AG09319 (cell line): ENCODE results near the gene SRD5A1.

Source experiments
- DNase-seq: peaks from one replicate; pipeline ENCODE4 v3.0.0-alpha.2; 2010; ENCODE audit warnings: low read depth; ENCODE audit errors: extremely low read depth
- TF ChIP-seq, protein P1 (sequence below): IDR thresholded peaks from 2 replicates; pipeline ENCODE4 v1.5.1; 2011; ENCODE audit warnings: low read depth, mild to moderate bottlenecking, inconsistent platforms, low read length, moderate library complexity

The SRD5A1 gene

GRCh38 chr5:6674886-6675285 lies 41.6 kb downstream of the SRD5A1 start:
- DNase-seq, result no peak
- TF ChIP-seq, protein P1, sequence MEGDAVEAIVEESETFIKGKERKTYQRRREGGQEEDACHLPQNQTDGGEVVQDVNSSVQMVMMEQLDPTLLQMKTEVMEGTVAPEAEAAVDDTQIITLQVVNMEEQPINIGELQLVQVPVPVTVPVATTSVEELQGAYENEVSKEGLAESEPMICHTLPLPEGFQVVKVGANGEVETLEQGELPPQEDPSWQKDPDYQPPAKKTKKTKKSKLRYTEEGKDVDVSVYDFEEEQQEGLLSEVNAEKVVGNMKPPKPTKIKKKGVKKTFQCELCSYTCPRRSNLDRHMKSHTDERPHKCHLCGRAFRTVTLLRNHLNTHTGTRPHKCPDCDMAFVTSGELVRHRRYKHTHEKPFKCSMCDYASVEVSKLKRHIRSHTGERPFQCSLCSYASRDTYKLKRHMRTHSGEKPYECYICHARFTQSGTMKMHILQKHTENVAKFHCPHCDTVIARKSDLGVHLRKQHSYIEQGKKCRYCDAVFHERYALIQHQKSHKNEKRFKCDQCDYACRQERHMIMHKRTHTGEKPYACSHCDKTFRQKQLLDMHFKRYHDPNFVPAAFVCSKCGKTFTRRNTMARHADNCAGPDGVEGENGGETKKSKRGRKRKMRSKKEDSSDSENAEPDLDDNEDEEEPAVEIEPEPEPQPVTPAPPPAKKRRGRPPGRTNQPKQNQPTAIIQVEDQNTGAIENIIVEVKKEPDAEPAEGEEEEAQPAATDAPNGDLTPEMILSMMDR, result no peak

GRCh38 chr5:6675784-6676491 lies 42.7 kb downstream of the SRD5A1 start:
- no peak for DNase-seq
- TF ChIP-seq, protein P1, result no peak

DNA sequence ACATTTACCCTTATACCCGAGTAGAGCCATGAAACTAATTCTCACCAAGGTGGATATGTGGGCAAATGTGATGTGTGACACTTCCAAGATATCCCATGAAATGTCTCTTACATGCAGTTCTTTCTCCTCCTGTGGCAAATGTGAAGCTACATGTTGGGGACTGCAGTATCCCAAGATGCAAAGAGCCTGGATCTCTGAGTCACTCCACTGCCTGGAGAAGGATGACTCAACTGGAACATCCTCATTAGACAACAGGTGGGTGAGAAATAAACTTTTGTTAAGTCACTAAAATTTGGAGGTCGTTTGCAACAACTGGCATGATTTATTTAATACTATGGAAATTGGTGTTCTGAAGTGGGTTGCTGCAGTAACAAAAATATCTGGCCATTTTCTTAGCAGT lies 43.5 kb downstream of the SRD5A1 start:
- no peak for DNase-seq
- TF ChIP-seq, protein P1, result no peak

DNA sequence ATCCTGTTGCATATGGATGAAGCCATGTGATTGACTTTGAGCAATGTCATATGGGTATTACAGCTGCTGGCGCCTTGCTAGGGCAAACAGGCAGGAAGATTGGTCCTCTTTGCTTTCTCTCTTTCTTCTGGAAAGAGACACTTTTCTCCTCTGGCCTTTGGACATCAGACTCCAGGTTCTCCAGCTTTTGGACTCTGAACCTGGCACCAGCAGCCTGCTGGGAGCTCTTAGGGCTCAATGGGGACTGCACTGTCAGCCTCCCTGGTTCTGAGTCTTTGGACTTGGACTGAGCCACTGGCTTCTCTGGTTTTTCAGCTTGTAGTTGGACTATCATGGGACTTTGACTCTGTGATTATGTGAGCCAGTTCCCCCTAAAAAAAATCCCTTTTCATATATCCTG lies 45.1 kb downstream of the SRD5A1 start:
- TF ChIP-seq, protein P1, result no peak
- DNase-seq, result no peak

DNA sequence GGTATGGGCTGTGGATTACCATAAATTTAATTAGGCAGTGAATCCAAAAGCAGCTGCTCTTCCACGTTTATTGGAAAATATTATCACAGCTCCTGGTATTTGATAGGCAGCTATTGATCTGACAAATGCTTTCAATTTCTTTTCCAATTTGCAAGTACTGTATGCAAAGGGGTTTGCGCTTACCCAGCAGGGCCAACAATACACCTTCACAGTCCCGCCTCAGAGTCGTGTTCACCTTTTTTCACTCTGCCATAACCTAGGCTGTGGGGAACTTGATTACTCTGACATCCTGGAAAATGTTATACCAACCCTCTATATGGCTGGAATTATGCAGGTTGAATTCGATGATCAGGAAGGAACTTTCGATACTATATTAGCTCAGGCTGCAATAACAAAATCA lies 47.7 kb downstream of the SRD5A1 start:
- TF ChIP-seq, protein P1, result no peak
- no peak for DNase-seq

GRCh38 chr5:6681682-6682081 lies 48.4 kb downstream of the SRD5A1 start:
- DNase-seq, result no peak
- TF ChIP-seq, protein P1, result no peak

DNA sequence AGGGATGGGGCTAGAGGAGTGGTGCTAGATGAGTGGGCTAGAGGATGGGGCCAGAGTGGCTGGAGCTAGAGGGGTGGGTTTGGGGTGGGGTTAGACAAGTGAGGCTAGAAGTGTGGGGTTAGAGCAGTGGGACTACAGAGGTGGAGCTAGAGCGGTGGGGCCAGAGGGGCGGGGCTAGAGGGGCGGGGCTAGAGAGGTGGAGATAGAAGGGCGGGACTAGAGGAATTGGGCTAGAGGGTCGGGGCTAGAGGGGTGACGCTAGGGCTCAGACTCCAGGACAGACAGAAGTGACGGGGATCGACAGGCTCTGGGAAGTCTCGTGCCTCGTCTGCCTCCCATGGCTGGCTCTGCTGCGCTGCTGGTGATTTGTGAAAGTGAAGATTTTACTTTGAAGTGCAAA lies 49.0 kb downstream of the SRD5A1 start:
- TF ChIP-seq, protein P1, result no peak
- no peak for DNase-seq
